Coronary artery (tissue), 2 donors: ENCODE measurements around the gene ARHGEF3.

Source experiments
- DNase-seq: peaks from one replicate; pipeline ENCODE4 v3.0.0-alpha.2; 2017; ENCODE audit warnings: low spot score
- H3K27ac ChIP-seq, 2 donors: fragments of 200-600 bp; sonication (generic); one replicate each; pipeline ENCODE4 v1.5.1; 2016 to 2019
- H3K4me3 ChIP-seq: fragments of 200-600 bp; sonication (generic); 2 replicates; pipeline ENCODE4 v1.5.1; 2016; ENCODE audit warnings: mild to moderate bottlenecking, moderate library complexity
- TF ChIP-seq, protein P1 (sequence below): fragments of 200-600 bp; sonication (generic); IDR thresholded peaks from one replicate; pipeline ENCODE4 v1.5.1; 2019; ENCODE audit warnings: antibody characterized with exemption

Gene ARHGEF3

DNA sequence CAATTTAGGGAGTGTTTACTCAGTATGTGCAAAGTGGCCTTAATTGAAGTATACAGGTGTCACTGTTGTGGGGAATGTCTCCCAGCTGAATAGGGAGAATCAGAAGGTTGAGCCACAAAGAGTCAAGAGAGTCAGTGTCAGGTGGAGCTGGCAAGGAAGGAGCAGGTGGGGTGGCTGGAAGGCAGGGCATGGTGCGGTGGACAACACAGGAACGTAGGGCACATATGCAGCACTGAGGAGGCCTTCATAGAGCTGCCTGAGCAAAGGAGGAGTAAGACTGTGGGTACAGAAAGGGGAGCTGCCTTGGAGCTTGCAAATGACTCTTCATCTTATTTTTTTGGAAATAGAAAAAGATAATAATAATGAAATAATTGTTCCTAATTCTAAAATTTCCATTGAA, 20.0 kb downstream of the ARHGEF3 start:
- TF ChIP-seq, protein P1, sequence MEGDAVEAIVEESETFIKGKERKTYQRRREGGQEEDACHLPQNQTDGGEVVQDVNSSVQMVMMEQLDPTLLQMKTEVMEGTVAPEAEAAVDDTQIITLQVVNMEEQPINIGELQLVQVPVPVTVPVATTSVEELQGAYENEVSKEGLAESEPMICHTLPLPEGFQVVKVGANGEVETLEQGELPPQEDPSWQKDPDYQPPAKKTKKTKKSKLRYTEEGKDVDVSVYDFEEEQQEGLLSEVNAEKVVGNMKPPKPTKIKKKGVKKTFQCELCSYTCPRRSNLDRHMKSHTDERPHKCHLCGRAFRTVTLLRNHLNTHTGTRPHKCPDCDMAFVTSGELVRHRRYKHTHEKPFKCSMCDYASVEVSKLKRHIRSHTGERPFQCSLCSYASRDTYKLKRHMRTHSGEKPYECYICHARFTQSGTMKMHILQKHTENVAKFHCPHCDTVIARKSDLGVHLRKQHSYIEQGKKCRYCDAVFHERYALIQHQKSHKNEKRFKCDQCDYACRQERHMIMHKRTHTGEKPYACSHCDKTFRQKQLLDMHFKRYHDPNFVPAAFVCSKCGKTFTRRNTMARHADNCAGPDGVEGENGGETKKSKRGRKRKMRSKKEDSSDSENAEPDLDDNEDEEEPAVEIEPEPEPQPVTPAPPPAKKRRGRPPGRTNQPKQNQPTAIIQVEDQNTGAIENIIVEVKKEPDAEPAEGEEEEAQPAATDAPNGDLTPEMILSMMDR: no peak
- H3K27ac ChIP-seq: no peak overlapping the region
- H3K4me3 ChIP-seq: no peak overlapping the region
- no peak for DNase-seq

DNA sequence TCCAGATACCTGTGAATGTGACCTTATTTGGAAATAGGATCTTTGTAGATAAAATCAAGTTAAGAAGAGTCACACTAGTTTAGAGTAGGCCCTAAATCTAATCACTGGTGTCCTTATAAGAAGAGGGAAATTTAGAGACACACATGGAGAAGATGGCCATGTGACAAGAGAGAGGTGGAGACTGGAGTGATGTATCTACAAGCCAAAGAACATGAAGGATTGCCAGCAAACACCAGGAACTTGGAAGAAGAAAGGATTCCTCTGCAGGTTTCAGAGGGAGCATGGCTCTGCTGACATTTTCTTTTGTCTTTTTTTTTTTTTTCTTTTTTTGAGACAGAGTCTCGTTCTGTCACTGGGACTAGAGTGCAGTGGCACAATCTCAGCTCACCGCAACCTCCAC, 20.8 kb downstream of the ARHGEF3 start:
- no peak for DNase-seq
- TF ChIP-seq, protein P1: no peak
- Histone ChIP-seq H3K4me3 (no peak overlapping the region), H3K27ac (no peak overlapping the region)

DNA sequence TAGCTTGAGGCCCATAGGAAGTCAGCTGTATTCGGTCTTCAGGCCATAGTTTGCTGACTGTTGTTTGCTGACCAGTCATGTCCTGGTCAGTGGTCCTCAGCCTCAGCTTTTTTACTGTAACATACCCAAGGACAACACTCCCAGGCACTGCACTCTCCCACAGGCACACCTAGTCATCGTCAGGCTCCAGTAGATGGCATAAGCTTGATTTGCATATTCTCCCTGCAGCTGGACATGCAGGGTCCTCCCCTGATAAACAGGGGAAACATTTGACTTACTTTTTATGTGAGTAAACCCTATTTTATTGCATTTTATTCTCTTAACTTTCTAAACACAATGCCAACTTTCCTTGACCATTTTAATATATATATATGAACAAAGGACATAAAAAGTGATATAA, 22.9 kb downstream of the ARHGEF3 start:
- H3K4me3 ChIP-seq: no peak overlapping the region
- no peak for DNase-seq
- no peak overlapping the region for H3K27ac ChIP-seq
- TF ChIP-seq, protein P1: no peak

GRCh38 chr3:56776556-56776950, 25.2 kb downstream of the ARHGEF3 start:
- no peak overlapping the region for H3K4me3 ChIP-seq
- no peak overlapping the region for H3K27ac ChIP-seq
- TF ChIP-seq, protein P1: no peak
- no peak for DNase-seq

DNA sequence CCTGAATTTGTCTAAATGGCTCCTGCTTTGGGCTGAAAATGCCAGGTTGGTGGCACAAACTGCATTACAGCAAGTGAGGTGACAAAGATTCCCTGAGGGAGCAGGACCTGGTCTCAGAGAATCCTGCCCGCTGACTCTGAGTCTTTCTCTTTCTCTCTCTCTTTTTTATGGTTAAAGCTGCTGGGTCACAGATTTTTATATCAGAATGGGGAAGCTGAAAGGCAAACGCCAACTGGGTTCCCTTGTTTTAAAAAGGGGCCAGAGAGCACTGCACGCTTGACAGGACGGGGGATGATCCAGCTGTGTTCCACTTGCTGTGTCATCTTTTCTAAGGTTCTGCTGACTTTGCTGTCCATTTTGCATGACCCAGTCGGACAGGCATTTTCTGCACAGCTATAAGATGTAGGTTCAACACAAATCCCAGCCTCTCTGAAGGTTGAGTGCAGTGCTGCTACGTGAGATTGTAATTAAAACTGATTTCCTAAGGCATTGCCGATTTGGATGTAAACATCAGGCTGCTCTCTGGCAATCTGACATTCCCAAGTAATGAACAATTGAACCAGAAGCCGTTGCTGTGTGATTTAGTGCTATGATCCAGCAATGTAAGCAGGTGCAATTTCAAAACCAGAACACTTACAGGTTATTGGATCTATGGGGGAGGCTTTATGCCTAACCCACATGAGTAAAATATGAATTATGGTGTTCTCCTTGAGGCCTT, 25.8 kb downstream of the ARHGEF3 start:
- Histone ChIP-seq H3K27ac (no peak overlapping the region), H3K4me3 (peak overlapping the region; percentile 14)
- no peak for DNase-seq
- TF ChIP-seq, protein P1: no peak

DNA sequence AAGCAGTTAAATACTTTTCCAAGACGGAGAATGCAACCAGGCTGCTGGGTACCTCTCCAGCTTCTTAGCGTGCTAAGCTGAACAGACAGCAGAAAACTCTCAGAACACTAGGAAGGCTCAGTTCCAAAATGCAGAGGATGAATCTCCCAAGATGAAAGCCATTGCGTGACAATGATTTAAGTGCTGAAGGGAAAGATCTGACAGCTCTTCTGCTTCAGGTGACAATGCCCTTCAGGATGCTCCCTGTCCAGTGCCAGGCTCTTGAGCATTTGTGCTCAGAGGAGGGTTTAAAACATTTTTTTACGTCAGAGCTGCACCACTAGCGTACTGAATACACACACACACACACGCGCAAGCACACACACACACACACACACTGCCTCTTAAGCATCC, 26.3 kb downstream of the ARHGEF3 start:
- Histone ChIP-seq H3K4me3 (peak overlapping the region; percentile 14), H3K27ac (no peak overlapping the region)
- no peak for DNase-seq
- TF ChIP-seq, protein P1: no peak

- no peak overlapping the region for H3K27ac ChIP-seq
- H3K4me3 ChIP-seq: no peak overlapping the region
- TF ChIP-seq, protein P1: no peak
- DNase-seq: no peak
These were observed 27.8 kb downstream of the ARHGEF3 start for GRCh38 chr3:56773986-56774385.
